ENCODE data around the gene ARRB2. TPM values are rescaled to one million over a fixed set of nuclear protein-coding genes. Genes with fewer than 3 reads are reported as not detected.

ARRB2 gene
- total RNA-seq, 2 experiments from 2014 or later, result 372 to 378 TPM

DNA sequence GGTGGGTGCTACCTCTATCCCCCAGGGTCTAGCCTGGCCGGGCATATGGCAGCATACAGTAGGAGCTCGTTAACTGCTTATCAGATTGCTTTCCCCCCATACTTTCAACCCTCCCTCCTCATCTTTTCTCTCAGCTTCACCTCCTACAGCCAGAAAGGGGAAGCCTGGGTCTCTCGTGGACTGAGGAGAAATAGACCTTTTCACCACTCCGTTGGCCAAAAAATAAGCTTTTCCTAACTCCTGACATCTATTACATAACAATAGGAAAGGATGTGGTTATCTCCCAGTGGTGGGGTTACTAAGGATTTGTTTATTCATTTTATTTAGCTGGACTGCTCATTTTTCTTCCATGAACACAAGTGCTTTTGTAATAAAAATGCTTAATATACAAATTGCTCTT lies 38.3 kb downstream of the ARRB2 start:
- DNase-seq, result no peak
- ChIA-PET CTCF (interaction anchor here (0.8 to 2.1 kb wide), 2 partner anchors 41 to 835 kb away, joined by 3 to 13 read pairs; partner anchors contain the start of gene GLTPD2), POLR2A (interaction anchor here (1.4 kb wide), 2 partner anchors 10 to 45 kb away, joined by 5 read pairs; partner anchors contain the start of genes PELP1 and ZMYND15)
- no peaks in the 10 kb centered on the region for H3K9me3 Mint-ChIP-seq
- no peak overlapping the region for H3K27ac Mint-ChIP-seq
- no peaks in the 10 kb centered on the region for H3K36me3 Mint-ChIP-seq (ENCODE audit: low read depth)
- peaks cover 24% of the 10 kb centered on the region for H3K4me1 Mint-ChIP-seq
- H3K4me3 Mint-ChIP-seq, result peak overlapping the region; percentile 2
- peaks cover 29% of the 10 kb centered on the region for H3K27me3 Mint-ChIP-seq

DNA sequence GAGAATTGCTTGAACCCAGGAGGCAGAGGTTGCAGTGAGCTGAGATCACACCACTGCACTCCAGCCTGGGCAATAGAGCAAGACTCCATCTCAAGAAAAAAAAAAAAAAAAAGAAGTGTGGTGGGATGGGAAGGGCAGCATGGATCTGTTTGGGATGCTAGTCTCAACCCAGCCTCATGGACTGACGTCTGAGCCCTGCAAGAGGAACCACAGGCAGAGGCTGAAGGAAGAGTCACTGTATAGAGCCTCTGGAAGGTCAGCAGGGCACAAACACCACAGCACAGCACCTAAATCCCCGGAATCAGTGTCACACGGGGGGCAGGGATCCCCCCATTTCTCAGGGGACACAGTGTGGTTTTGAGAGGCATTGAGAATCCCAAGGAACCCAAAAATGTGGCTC lies 40.2 kb downstream of the ARRB2 start:
- Mint-ChIP-seq H3K27ac (no peak overlapping the region), H3K4me1 (peaks cover 22% of the 10 kb centered on the region), H3K9me3 (no peaks in the 10 kb centered on the region), H3K4me3 (no peak overlapping the region), H3K27me3 (peaks cover 33% of the 10 kb centered on the region), H3K36me3 (ENCODE audit: low read depth) (no peaks in the 10 kb centered on the region)
- POLR2A ChIA-PET, result no interaction called here
- CTCF ChIA-PET, result no interaction called here
- DNase-seq, result no peak

DNA sequence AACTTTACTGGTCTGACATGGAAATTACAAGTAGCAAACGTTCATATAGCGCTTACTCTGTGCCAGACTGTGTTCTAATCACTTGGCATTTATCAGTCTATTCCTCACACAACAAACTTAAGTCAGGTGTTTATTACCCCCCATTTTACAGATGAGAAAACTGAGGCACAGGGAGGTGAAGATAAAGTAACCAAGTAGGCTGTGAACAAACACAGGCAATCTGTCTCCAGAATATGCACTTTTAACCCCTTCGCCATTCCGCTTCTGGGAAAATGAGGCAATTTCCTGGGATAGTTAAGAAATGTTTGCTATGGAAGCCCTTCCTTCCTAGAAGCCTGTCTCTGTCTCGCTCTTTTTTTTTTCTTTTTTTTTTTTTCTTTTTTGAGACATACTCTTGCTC lies 41.5 kb downstream of the ARRB2 start:
- H3K4me1 Mint-ChIP-seq, result peaks cover 17% of the 10 kb centered on the region
- H3K27ac Mint-ChIP-seq, result no peak overlapping the region
- no peak overlapping the region for H3K4me3 Mint-ChIP-seq
- no peaks in the 10 kb centered on the region for H3K36me3 Mint-ChIP-seq (ENCODE audit: low read depth)
- DNase-seq, result no peak
- ChIA-PET CTCF (no interaction called here), POLR2A (no interaction called here)
- peaks cover 34% of the 10 kb centered on the region for H3K27me3 Mint-ChIP-seq
- H3K9me3 Mint-ChIP-seq, result no peaks in the 10 kb centered on the region

DNA sequence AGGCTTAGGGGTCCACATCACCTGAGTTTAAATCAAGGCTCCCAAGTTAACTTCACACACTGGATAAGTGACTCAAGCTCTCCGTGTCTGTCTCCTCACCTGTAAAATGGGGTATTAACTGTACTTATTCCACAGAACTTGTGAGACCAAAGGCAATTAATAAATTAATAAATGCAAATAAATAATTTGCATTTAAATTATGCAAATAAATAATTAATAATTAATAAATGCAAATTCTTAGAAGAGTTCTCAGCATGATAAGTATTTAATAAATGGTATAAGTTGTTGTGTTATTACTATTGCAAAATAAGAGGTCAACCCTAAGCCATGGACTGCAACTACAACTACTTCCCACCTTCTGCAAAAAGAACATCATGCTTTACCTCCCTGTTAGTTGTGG lies 43.0 kb downstream of the ARRB2 start:
- CTCF ChIA-PET, result no interaction called here
- H3K36me3 Mint-ChIP-seq (ENCODE audit: low read depth), result no peaks in the 10 kb centered on the region
- POLR2A ChIA-PET, result no interaction called here
- H3K4me1 Mint-ChIP-seq, result peaks cover 6% of the 10 kb centered on the region
- no peak for DNase-seq
- peaks cover 39% of the 10 kb centered on the region for H3K27me3 Mint-ChIP-seq
- H3K27ac Mint-ChIP-seq, result no peak overlapping the region
- no peak overlapping the region for H3K4me3 Mint-ChIP-seq
- no peaks in the 10 kb centered on the region for H3K9me3 Mint-ChIP-seq

DNA sequence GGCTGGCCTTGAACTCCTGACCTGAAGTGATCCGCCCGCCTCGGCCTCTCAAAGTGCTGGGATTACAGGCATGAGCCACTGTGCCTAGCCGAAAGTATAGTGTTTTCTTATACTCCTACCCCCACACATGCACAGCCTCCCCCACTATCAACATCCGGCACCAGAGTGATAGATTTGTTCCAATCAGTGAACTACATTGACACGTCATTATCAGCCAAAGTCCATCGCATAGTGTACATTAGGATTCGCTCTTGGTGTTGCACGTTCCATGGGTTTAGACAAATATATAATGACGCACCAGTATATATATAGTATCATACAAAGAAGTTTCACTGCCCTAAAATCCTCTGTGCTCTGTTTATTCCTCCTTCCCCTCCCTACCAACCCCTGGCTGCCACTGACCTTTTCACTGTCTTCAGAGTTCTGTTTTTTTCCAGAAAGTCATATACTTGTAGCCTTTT lies 49.4 kb downstream of the ARRB2 start:
- Mint-ChIP-seq H3K27ac (no peak overlapping the region), H3K9me3 (no peaks in the 10 kb centered on the region), H3K36me3 (ENCODE audit: low read depth) (no peaks in the 10 kb centered on the region), H3K27me3 (peaks cover 29% of the 10 kb centered on the region), H3K4me3 (no peak overlapping the region), H3K4me1 (no peaks in the 10 kb centered on the region)
- ChIA-PET CTCF (no interaction called here), POLR2A (no interaction called here)
- DNase-seq, result no peak

DNA sequence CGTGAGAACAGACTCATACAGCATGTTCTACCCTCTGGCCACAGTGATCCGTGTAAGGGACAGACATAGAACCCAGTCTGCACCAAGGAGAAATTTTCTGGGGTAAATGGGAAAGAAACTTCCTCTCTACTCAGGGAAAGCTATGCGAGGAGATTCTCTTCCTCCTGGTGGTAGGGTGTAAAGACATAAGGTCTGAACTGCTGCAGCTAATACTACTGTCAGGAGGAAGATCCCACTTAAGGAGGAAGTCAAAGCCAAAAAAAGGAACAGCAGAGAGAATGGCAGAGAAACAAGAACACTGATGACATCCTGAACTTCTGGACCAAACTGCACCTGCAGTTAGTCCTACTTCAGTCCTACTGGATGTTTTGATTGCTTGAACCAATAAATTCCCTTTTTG lies 54.2 kb downstream of the ARRB2 start:
- Mint-ChIP-seq H3K36me3 (ENCODE audit: low read depth) (no peaks in the 10 kb centered on the region), H3K4me3 (no peak overlapping the region), H3K27me3 (peaks cover 22% of the 10 kb centered on the region), H3K4me1 (peaks cover 2% of the 10 kb centered on the region), H3K27ac (no peak overlapping the region), H3K9me3 (no peaks in the 10 kb centered on the region)
- ChIA-PET CTCF (no interaction called here), POLR2A (no interaction called here)
- DNase-seq, result no peak

DNA sequence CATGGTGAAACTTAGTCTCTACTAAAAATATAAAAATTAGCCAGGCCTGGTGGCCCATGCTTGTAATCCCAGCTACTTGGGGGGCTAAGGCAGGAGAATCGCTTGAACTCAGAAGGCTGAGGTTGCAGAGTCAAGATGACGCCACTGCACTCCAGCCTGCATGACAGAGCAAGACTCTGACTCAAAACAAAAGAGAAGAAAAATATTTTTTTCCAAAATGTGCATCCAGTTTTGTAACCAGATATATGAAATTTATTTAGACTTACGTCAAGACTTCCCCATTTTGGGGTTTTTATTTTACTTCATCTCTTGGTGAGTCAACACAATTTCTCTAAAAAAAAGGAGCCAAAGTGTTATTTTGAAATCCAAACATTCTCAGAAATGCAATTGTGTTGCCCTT lies 55.8 kb downstream of the ARRB2 start:
- ChIA-PET POLR2A (no interaction called here), CTCF (no interaction called here)
- H3K27me3 Mint-ChIP-seq, result peaks cover 16% of the 10 kb centered on the region
- H3K4me1 Mint-ChIP-seq, result peaks cover 12% of the 10 kb centered on the region
- DNase-seq, result no peak
- no peaks in the 10 kb centered on the region for H3K9me3 Mint-ChIP-seq
- no peaks in the 10 kb centered on the region for H3K36me3 Mint-ChIP-seq (ENCODE audit: low read depth)
- H3K27ac Mint-ChIP-seq, result no peak overlapping the region
- no peak overlapping the region for H3K4me3 Mint-ChIP-seq

DNA sequence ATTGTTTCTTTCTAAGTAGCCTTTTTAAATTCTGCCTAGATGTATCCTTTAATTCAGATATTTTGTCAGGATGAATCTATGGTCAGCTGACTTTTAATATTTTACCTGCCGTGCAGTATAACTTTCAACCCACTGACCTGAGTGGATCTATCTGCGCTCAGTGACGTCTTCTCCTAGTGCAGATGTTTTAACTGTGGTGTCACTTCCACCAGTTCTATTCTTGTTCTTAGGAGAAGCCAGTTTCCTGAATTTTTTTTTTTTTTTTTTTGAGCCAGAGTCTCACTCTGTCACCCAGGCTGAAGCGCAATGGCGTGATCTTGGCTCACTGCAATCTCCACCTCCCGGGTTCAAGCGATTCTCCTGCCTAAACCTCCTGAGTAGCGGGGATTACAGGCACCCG lies 56.3 kb downstream of the ARRB2 start:
- H3K9me3 Mint-ChIP-seq, result no peaks in the 10 kb centered on the region
- no peak for DNase-seq
- POLR2A ChIA-PET, result no interaction called here
- CTCF ChIA-PET, result no interaction called here
- H3K4me3 Mint-ChIP-seq, result no peak overlapping the region
- no peak overlapping the region for H3K27ac Mint-ChIP-seq
- peaks cover 17% of the 10 kb centered on the region for H3K4me1 Mint-ChIP-seq
- peaks cover 16% of the 10 kb centered on the region for H3K27me3 Mint-ChIP-seq
- no peaks in the 10 kb centered on the region for H3K36me3 Mint-ChIP-seq (ENCODE audit: low read depth)

DNA sequence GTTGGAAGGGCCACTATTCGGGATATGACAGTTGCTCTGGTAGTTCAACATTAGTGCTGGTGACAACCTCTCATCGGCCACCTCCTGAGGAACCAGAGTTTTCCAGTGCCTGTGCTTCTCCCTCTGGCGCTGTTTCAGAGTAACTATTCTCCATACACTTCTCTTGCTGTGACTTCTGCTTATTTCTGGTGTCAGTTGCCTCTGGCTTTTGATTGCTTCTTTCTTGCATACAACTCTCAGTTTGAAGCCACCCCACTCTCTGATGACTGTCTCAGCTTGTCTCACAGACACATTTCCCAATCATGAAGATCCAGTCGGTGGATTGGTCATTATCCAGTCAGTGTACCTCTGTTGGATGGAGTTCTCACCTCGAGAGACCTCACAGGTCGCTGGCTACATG lies 57.9 kb downstream of the ARRB2 start:
- ChIA-PET POLR2A (no interaction called here), CTCF (no interaction called here)
- no peaks in the 10 kb centered on the region for H3K36me3 Mint-ChIP-seq (ENCODE audit: low read depth)
- peaks cover 26% of the 10 kb centered on the region for H3K4me1 Mint-ChIP-seq
- peaks cover 19% of the 10 kb centered on the region for H3K27me3 Mint-ChIP-seq
- H3K27ac Mint-ChIP-seq, result no peak overlapping the region
- no peak for DNase-seq
- H3K9me3 Mint-ChIP-seq, result no peaks in the 10 kb centered on the region
- no peak overlapping the region for H3K4me3 Mint-ChIP-seq

DNA sequence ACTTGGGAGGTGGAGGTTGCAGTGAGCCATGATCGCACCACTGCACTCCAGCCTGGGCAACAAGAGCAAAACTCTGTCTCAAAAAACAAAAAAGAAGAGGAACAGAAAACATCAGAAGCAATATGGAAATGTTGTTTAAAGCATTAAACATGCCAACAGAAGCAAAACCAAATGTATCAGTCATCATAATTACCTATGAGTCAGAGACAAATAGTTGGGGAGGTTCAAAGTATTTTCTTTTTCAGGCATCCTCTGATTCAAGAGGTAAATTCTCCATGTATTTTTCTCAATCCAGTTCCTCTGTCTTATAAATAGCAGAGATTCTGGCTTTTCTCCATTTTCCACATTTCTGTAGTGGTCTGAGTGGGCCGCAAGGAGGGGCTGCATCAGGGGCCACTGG lies 59.2 kb downstream of the ARRB2 start:
- H3K27me3 Mint-ChIP-seq, result peaks cover 20% of the 10 kb centered on the region
- H3K4me3 Mint-ChIP-seq, result no peak overlapping the region
- no peaks in the 10 kb centered on the region for H3K36me3 Mint-ChIP-seq (ENCODE audit: low read depth)
- DNase-seq, result no peak
- peaks cover 28% of the 10 kb centered on the region for H3K4me1 Mint-ChIP-seq
- ChIA-PET CTCF (interaction anchor here (0.7 kb wide), 1 partner anchor 114 kb away, joined by 4 read pairs; no protein-coding TSS in a partner anchor), POLR2A (no interaction called here)
- no peak overlapping the region for H3K27ac Mint-ChIP-seq
- no peaks in the 10 kb centered on the region for H3K9me3 Mint-ChIP-seq

Other genes starting within 250 kb of the ARRB2 start
- gene SPNS2, start 211.8 kb upstream of the ARRB2 start, total RNA-seq, result under 1 TPM; 0.15 to 0.60 TPM
- 10 to 100 TPM; 36.7 to 37.7 TPM for gene MYBBP1A, start 155.2 kb upstream of the ARRB2 start, total RNA-seq
- not detected for gene GGT6, start 150.1 kb upstream of the ARRB2 start, total RNA-seq
- gene SMTNL2, start 126.1 kb upstream of the ARRB2 start, total RNA-seq, result not detected
- not detected for gene ALOX15, start 69.0 kb upstream of the ARRB2 start, total RNA-seq
- gene PELP1, start 6.5 kb upstream of the ARRB2 start, total RNA-seq, result 10 to 100 TPM; 67.7 to 69.2 TPM
- gene MED11, start 20.8 kb downstream of the ARRB2 start, total RNA-seq, result 10 to 100 TPM; 24.6 to 25.3 TPM
- gene ZMYND15, start 29.2 kb downstream of the ARRB2 start, total RNA-seq, result under 1 TPM in 1 of 2 experiments, not detected in 1; 0.10 TPM
- gene CXCL16, start 29.3 kb downstream of the ARRB2 start, total RNA-seq, result 1 to 10 TPM; 2.2 to 2.6 TPM
- gene TM4SF5, start 61.3 kb downstream of the ARRB2 start, total RNA-seq, result under 1 TPM in 1 of 2 experiments, not detected in 1; 0.35 TPM
- gene VMO1, start 75.7 kb downstream of the ARRB2 start, total RNA-seq, result under 1 TPM in 1 of 2 experiments, not detected in 1; 0.40 TPM
- not detected for gene GLTPD2, start 78.3 kb downstream of the ARRB2 start, total RNA-seq
- gene PSMB6, start 85.5 kb downstream of the ARRB2 start, total RNA-seq, result 100 to 1,000 TPM; 118 to 121 TPM
- 10 to 100 TPM; 17.4 to 20.7 TPM for gene PLD2, start 96.5 kb downstream of the ARRB2 start, total RNA-seq
- gene MINK1, start 122.7 kb downstream of the ARRB2 start, total RNA-seq, result 100 to 1,000 TPM; 107 to 109 TPM
- under 1 TPM; 0.58 to 0.98 TPM for gene C17orf107, start 188.9 kb downstream of the ARRB2 start, total RNA-seq
- under 1 TPM; 0.33 to 0.43 TPM for gene CHRNE, start 192.5 kb downstream of the ARRB2 start, total RNA-seq
- gene GP1BA, start 221.6 kb downstream of the ARRB2 start, total RNA-seq, result not detected
- gene SLC25A11, start 229.4 kb downstream of the ARRB2 start, total RNA-seq, result 10 to 100 TPM; 62.8 to 71.0 TPM
- gene RNF167, start 229.6 kb downstream of the ARRB2 start, total RNA-seq, result 100 to 1,000 TPM; 249 to 261 TPM
- gene PFN1, start 237.9 kb downstream of the ARRB2 start, total RNA-seq, result 1,000 to 10,000 TPM; 2,149 to 2,220 TPM
- gene ENO3, start 240.5 kb downstream of the ARRB2 start, total RNA-seq, result 10 to 100 TPM; 26.8 to 33.0 TPM

Data from activated CD4-positive, alpha-beta memory T cell treated with anti-CD3 and anti-CD28 coated beads, Interleukin-2, amount 10 ng/mL, durations not matched to agents 7 days and 5 days (primary cell).